Panc1 (cell line): ENCODE results near the gene C1QTNF1. TPM values are rescaled to one million over a fixed set of nuclear protein-coding genes. Genes with fewer than 3 reads are reported as not detected.

Experiments
- ATAC-seq: fragments of 200-7000 bp; cut with Tn5 transposase; 2 replicates; pipeline ENCODE4 v1.9.1; 2020; ENCODE audit warnings: mild to moderate bottlenecking, moderate library complexity
- BruUV-seq: library from RNA; stranded (reverse); fragments of 400-500 nt; replicated peaks from 2 replicates; lab custom pipeline; 2021; lab: Mats Ljungman, UMichigan
- CTCF ChIA-PET: fragments of 300-600 bp; sonication (Branson Sonifier 250); formaldehyde crosslinking; loops from one replicate; lab custom pipeline; 2022; ENCODE audit warnings: antibody characterized with exemption; lab: Charles Lee
- POLR2A ChIA-PET: fragments of 300-600 bp; sonication (Branson Sonifier 250); formaldehyde crosslinking; loops from one replicate; lab custom pipeline; 2022; ENCODE audit warnings: antibody characterized with exemption; lab: Charles Lee
- DNase-seq: peaks from one replicate; pipeline ENCODE4 v3.0.0-alpha.2; 2010; ENCODE audit warnings: low read depth, low spot score
- H3K27ac ChIP-seq: 2 replicates; pipeline ENCODE4 v1.5.1; 2011; ENCODE audit warnings: mild to moderate bottlenecking, low read length, inconsistent platforms
- H3K27me3 ChIP-seq: fragments of 200-500 bp; sonication (Bioruptor generic); 2 replicates; pipeline ENCODE4 v1.6.0; 2014; ENCODE audit warnings: low read length, inconsistent platforms; ENCODE audit not compliant: control insufficient read depth, insufficient read depth
- H3K36me3 ChIP-seq: fragments of 200-500 bp; sonication (Bioruptor generic); 2 replicates; pipeline ENCODE4 v1.5.1; 2014; ENCODE audit warnings: inconsistent platforms, mild to moderate bottlenecking, low read length, moderate library complexity; ENCODE audit not compliant: control insufficient read depth, insufficient read depth
- H3K4me1 ChIP-seq: 2 replicates; pipeline ENCODE4 v1.5.1; 2011; ENCODE audit warnings: inconsistent platforms, mild to moderate bottlenecking, low read length, moderate library complexity; ENCODE audit not compliant: control insufficient read depth, insufficient read depth
- H3K4me3 ChIP-seq, 2 experiments: 2 replicates each; pipeline ENCODE4 v1.5.1; 2011 to 2012; ENCODE audit warnings: low read depth in 2 of 2, low read length in 2 of 2, mild to moderate bottlenecking in 2 of 2, inconsistent platforms in 1 of 2, moderate library complexity in 1 of 2
- H3K9me3 ChIP-seq: fragments of 200-500 bp; sonication (Bioruptor generic); 2 replicates; pipeline ENCODE4 v1.5.1; 2014; ENCODE audit warnings: low read depth, mild to moderate bottlenecking, inconsistent platforms, low read length, moderate library complexity; ENCODE audit not compliant: control insufficient read depth, insufficient read depth
- CTCF ChIP-seq: fragments of 450-650 bp; IDR thresholded peaks from 2 replicates; pipeline ENCODE4 v1.5.1; 2017; ENCODE audit warnings: mild to moderate bottlenecking
- POLR2AphosphoS5 ChIP-seq: IDR thresholded peaks from 2 replicates; pipeline ENCODE4 v1.6.1; 2012; ENCODE audit warnings: mild to moderate bottlenecking, low read depth, low read length, moderate library complexity
- REST ChIP-seq, 2 experiments: IDR thresholded peaks; 2 replicates each; pipeline ENCODE4 v1.6.1; 2011 to 2012; ENCODE audit warnings: low read depth in 2 of 2, control low read depth in 1 of 2, low read length in 1 of 2, mild to moderate bottlenecking in 1 of 2, moderate library complexity in 1 of 2; ENCODE audit not compliant: insufficient read depth in 1 of 2
- SIN3A ChIP-seq: IDR thresholded peaks from 2 replicates; pipeline ENCODE4 v1.6.1; 2012; ENCODE audit warnings: low read depth, mild to moderate bottlenecking, low read length, moderate library complexity, borderline replicate concordance; ENCODE audit not compliant: insufficient read depth
- TCF7L2 ChIP-seq: IDR thresholded peaks from 2 replicates; pipeline ENCODE4 v1.6.1; 2011; ENCODE audit warnings: mild to moderate bottlenecking, low read depth, low read length, inconsistent platforms
- in situ Hi-C: cut with HindIII; loops from 2 replicates; pipeline ENCODE4 v1.10.0; 2016; ENCODE audit warnings: low sequenced_read_pairs, low pct_unique_long_range_greater_than_20kb
- intact Hi-C: fragments of 100-400 bp; cut with micrococcal nuclease; formaldehyde crosslinking; loops from one replicate; pipeline ENCODE4 v1.10.0; 2022; ENCODE audit not compliant: unreplicated experiment
- total RNA-seq: library from RNA; stranded (reverse); gene quantifications from one replicate; pipeline ENCODE4 v1.2.1, GENCODE V29; 2021; ENCODE audit not compliant: unreplicated experiment

The C1QTNF1 gene
- total RNA-seq, 1 experiment from 2014 or later = 1.5 TPM

GRCh38 chr17:79035686-79036085 is 11.7 kb downstream of the C1QTNF1 start:
- POLR2A ChIA-PET = no interaction called here
- H3K4me1 ChIP-seq = 0 out of 2 replicates have a peak, but pooled peaks cover 5% of the 10 kb centered on the region

GRCh38 chr17:79036181-79036580 is 12.2 kb downstream of the C1QTNF1 start:
- Histone ChIP-seq H3K36me3 (no peaks in the 10 kb centered on the region), H3K27me3 (no peaks in the 10 kb centered on the region), H3K27ac (no peak overlapping the region), H3K4me3 (no peak overlapping the region), H3K4me1 (0 out of 2 replicates have a peak, but pooled peaks cover 5% of the 10 kb centered on the region), H3K9me3 (no peaks in the 10 kb centered on the region)
- ChIA-PET POLR2A (no interaction called here), CTCF (interaction anchor here (1.5 kb wide), 1 partner anchor 9 kb away, joined by 5 read pairs; no protein-coding TSS in a partner anchor)
- intact Hi-C loops (no loop called here), in situ Hi-C loops (no loop called here)
- BruUV-seq = no TSS peak
- ATAC-seq (no peak), DNase-seq (no peak)
- no peak for TF ChIP-seq TCF7L2

More at GRCh38 chr17:79035686-79036085, 11.7 kb downstream of the C1QTNF1 start:
- TF ChIP-seq CTCF (no peak), SIN3A (no peak), TCF7L2 (no peak), REST (IDR thresholded peaks at IDR 0.05; ENCODE audit: insufficient read depth in 1 of 2, low read depth in 2 of 2, low read length in 1 of 2) (no peak), POLR2AphosphoS5 (no peak)
- intact Hi-C loops (no loop called here), in situ Hi-C loops (no loop called here)
- Histone ChIP-seq H3K27me3 (no peaks in the 10 kb centered on the region), H3K9me3 (no peaks in the 10 kb centered on the region), H3K4me3 (no peak overlapping the region), H3K36me3 (no peaks in the 10 kb centered on the region), H3K27ac (no peak overlapping the region)
- no peak for DNase-seq
- ATAC-seq = no peak
- BruUV-seq = no TSS peak
- CTCF ChIA-PET = interaction anchor here (0.7 to 1.5 kb wide), 3 partner anchors 10 to 51 kb away, joined by 3 to 5 read pairs (median 3); no protein-coding TSS in a partner anchor

DNA sequence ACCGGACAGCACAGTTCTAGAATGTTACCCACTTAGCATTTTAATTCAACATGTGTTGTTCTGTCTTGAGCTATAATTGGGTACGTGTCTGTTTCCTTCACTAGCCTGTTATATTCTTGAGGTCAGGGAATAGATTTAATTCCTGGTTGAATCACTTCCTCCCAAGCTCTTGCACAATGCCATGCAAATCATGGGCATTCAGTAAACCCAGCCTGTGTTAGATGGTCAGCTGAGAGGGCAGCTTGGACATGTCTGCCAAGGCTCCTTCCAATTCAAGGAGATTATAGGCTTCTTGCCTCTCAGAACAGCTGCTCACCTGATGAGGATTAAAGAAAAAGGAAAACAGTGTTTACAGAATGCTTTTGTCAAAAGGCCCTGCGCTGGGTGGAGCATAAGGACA is 12.6 kb downstream of the C1QTNF1 start:
- DNase-seq = peak; percentile 39
- H3K4me3 ChIP-seq = no peak overlapping the region
- ATAC-seq = no peak
- CTCF ChIA-PET = interaction anchor here (0.7 to 1.5 kb wide), 2 partner anchors 9 to 24 kb away, joined by 3 to 5 read pairs; no protein-coding TSS in a partner anchor
- no peaks in the 10 kb centered on the region for H3K27me3 ChIP-seq
- TF ChIP-seq TCF7L2 = no peak
- no peak for TF ChIP-seq POLR2AphosphoS5
- TF ChIP-seq CTCF = no peak
- no peak for TF ChIP-seq SIN3A
- TF ChIP-seq REST (IDR thresholded peaks at IDR 0.05; ENCODE audit: insufficient read depth in 1 of 2, low read depth in 2 of 2, low read length in 1 of 2) = no peak
- POLR2A ChIA-PET = no interaction called here
- no peaks in the 10 kb centered on the region for H3K9me3 ChIP-seq
- H3K4me1 ChIP-seq = 0 out of 2 replicates have a peak, but pooled peaks cover 5% of the 10 kb centered on the region
- intact Hi-C loops (no loop called here), in situ Hi-C loops (no loop called here)
- no peak overlapping the region for H3K27ac ChIP-seq
- no peaks in the 10 kb centered on the region for H3K36me3 ChIP-seq
- BruUV-seq = no TSS peak
